Measurements from ENCODE around the gene CA10.

The CA10 gene

DNA sequence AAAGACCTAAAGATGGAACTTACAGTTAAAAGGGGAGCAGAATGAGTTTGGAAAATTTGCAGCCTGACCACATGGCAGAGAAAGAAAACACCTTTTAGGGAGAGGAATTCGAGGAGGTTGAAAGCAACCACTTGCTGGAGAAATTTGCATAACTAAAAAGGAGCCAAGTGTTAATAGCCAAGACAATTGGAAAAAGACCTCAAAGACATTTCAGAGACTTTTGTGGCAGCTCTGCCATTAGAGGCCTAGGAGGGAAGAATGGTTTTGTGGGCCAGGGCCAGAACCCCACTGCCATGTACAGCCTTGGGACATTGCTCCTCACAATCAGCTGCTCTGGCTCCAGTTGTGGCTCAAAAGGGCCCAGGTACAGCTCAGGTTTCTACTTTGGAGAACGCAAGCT lies 559.7 kb downstream of the CA10 start:
- TF ChIP-seq, protein P1, sequence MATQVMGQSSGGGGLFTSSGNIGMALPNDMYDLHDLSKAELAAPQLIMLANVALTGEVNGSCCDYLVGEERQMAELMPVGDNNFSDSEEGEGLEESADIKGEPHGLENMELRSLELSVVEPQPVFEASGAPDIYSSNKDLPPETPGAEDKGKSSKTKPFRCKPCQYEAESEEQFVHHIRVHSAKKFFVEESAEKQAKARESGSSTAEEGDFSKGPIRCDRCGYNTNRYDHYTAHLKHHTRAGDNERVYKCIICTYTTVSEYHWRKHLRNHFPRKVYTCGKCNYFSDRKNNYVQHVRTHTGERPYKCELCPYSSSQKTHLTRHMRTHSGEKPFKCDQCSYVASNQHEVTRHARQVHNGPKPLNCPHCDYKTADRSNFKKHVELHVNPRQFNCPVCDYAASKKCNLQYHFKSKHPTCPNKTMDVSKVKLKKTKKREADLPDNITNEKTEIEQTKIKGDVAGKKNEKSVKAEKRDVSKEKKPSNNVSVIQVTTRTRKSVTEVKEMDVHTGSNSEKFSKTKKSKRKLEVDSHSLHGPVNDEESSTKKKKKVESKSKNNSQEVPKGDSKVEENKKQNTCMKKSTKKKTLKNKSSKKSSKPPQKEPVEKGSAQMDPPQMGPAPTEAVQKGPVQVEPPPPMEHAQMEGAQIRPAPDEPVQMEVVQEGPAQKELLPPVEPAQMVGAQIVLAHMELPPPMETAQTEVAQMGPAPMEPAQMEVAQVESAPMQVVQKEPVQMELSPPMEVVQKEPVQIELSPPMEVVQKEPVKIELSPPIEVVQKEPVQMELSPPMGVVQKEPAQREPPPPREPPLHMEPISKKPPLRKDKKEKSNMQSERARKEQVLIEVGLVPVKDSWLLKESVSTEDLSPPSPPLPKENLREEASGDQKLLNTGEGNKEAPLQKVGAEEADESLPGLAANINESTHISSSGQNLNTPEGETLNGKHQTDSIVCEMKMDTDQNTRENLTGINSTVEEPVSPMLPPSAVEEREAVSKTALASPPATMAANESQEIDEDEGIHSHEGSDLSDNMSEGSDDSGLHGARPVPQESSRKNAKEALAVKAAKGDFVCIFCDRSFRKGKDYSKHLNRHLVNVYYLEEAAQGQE (IDR thresholded peaks at IDR 0.05; ENCODE audit: insufficient read depth in 1 of 2, low read depth in 2 of 2, low read length in 2 of 2) = no peak

- TF ChIP-seq FOXP2 (optimal IDR thresholded peaks at IDR 0.05; ENCODE audit: borderline replicate concordance, extremely low read depth, extremely low read length, insufficient read depth) (no peak), SIN3A (IDR thresholded peaks at IDR 0.05; ENCODE audit: borderline replicate concordance, insufficient read depth, low read length) (no peak), TAF1 (IDR thresholded peaks at IDR 0.05; ENCODE audit: borderline replicate concordance, insufficient read depth, low read length) (no peak), POLR2AphosphoS5 (IDR thresholded peaks at IDR 0.05; ENCODE audit: low read depth, low read length) (no peak)
- TF ChIP-seq, protein P1 (IDR thresholded peaks at IDR 0.05; ENCODE audit: insufficient read depth in 1 of 2, low read depth in 2 of 2, low read length in 2 of 2) = no peak
These were observed 561.2 kb downstream of the CA10 start for GRCh38 chr17:51597345-51597744.

GRCh38 chr17:51595826-51596398 lies 562.6 kb downstream of the CA10 start:
- TF ChIP-seq, protein P1 (IDR thresholded peaks at IDR 0.05; ENCODE audit: insufficient read depth in 1 of 2, low read depth in 2 of 2, low read length in 2 of 2) = no peak
- TF ChIP-seq TAF1 (IDR thresholded peaks at IDR 0.05; ENCODE audit: borderline replicate concordance, insufficient read depth, low read length) (no peak), SIN3A (IDR thresholded peaks at IDR 0.05; ENCODE audit: borderline replicate concordance, insufficient read depth, low read length) (no peak), POLR2AphosphoS5 (IDR thresholded peaks at IDR 0.05; ENCODE audit: low read depth, low read length) (no peak), FOXP2 (optimal IDR thresholded peaks at IDR 0.05; ENCODE audit: borderline replicate concordance, extremely low read depth, extremely low read length, insufficient read depth) (no peak)

- no peak for TF ChIP-seq SIN3A (IDR thresholded peaks at IDR 0.05; ENCODE audit: borderline replicate concordance, insufficient read depth, low read length)
- TF ChIP-seq, protein P1 (IDR thresholded peaks at IDR 0.05; ENCODE audit: insufficient read depth in 1 of 2, low read depth in 2 of 2, low read length in 2 of 2) = no peak
- TF ChIP-seq POLR2AphosphoS5 (IDR thresholded peaks at IDR 0.05; ENCODE audit: low read depth, low read length) = no peak
- TF ChIP-seq TAF1 (IDR thresholded peaks at IDR 0.05; ENCODE audit: borderline replicate concordance, insufficient read depth, low read length) = no peak
- no peak for TF ChIP-seq FOXP2 (optimal IDR thresholded peaks at IDR 0.05; ENCODE audit: borderline replicate concordance, extremely low read depth, extremely low read length, insufficient read depth)
These were observed 568.4 kb downstream of the CA10 start for GRCh38 chr17:51590071-51590656.

GRCh38 chr17:51588063-51588462 lies 570.5 kb downstream of the CA10 start:
- TF ChIP-seq SIN3A (IDR thresholded peaks at IDR 0.05; ENCODE audit: borderline replicate concordance, insufficient read depth, low read length) = no peak
- no peak for TF ChIP-seq POLR2AphosphoS5 (IDR thresholded peaks at IDR 0.05; ENCODE audit: low read depth, low read length)
- no peak for TF ChIP-seq TAF1 (IDR thresholded peaks at IDR 0.05; ENCODE audit: borderline replicate concordance, insufficient read depth, low read length)
- TF ChIP-seq, protein P1 (IDR thresholded peaks at IDR 0.05; ENCODE audit: insufficient read depth in 1 of 2, low read depth in 2 of 2, low read length in 2 of 2) = no peak

Data from PFSK-1 (cell line).